Subcutaneous abdominal adipose tissue (tissue), 5 donors: ENCODE data around the gene CLMN.

Experiments used
- H3K27ac ChIP-seq: one replicate; pipeline ENCODE4 v1.7.0; 2013; ENCODE audit warnings: low read depth, mild to moderate bottlenecking, inconsistent platforms, low read length, moderate library complexity
- H3K27me3 ChIP-seq, 5 donors: one replicate each; pipeline ENCODE4 v1.7.0; 2013; ENCODE audit warnings: low read length in 5 of 5, inconsistent platforms in 1 of 5; ENCODE audit not compliant: control insufficient read depth in 5 of 5, insufficient read depth in 4 of 5
- H3K36me3 ChIP-seq, 5 donors: one replicate each; pipeline ENCODE4 v1.7.0; 2013; ENCODE audit warnings: low read length in 5 of 5; ENCODE audit not compliant: control insufficient read depth in 5 of 5, insufficient read depth in 5 of 5
- H3K4me1 ChIP-seq, 5 donors: one replicate each; pipeline ENCODE4 v1.7.0; 2013; ENCODE audit warnings: low read length in 5 of 5, mild to moderate bottlenecking in 3 of 5, moderate library complexity in 1 of 5; ENCODE audit not compliant: control insufficient read depth in 5 of 5, insufficient read depth in 5 of 5
- H3K4me3 ChIP-seq, 5 donors: one replicate each; pipeline ENCODE4 v1.7.0; 2013; ENCODE audit warnings: low read length in 5 of 5, low read depth in 1 of 5
- H3K9ac ChIP-seq, 5 donors: one replicate each; pipeline ENCODE4 v1.7.0; 2013; ENCODE audit warnings: low read length in 5 of 5, mild to moderate bottlenecking in 4 of 5, moderate library complexity in 3 of 5
- H3K9me3 ChIP-seq, 5 donors: one replicate each; pipeline ENCODE4 v1.7.0; 2013; ENCODE audit warnings: low read length in 5 of 5; ENCODE audit not compliant: control insufficient read depth in 5 of 5
- donor health status: healthy.
- donor health status: healthy.
- donor health status: healthy.
- donor health status: healthy.
- donor health status: healthy.

CLMN gene

GRCh38 chr14:95217391-95217900 is 102.3 kb downstream of the CLMN start:
- H3K9me3 ChIP-seq = no peaks in the 10 kb centered on the region
- H3K4me1 ChIP-seq = peaks cover 3 to 23% (median 19%) of the 10 kb centered on the region in 5 donors
- H3K36me3 ChIP-seq = peaks cover 0 to 21% (median 6%) of the 10 kb centered on the region in 5 donors
- H3K4me3 ChIP-seq = no peak overlapping the region
- H3K27me3 ChIP-seq = no peaks in the 10 kb centered on the region
- H3K9ac ChIP-seq = no peak overlapping the region
- no peak overlapping the region for H3K27ac ChIP-seq

GRCh38 chr14:95216008-95216407 is 103.7 kb downstream of the CLMN start:
- Histone ChIP-seq H3K36me3 (peaks cover 0 to 25% (median 6%) of the 10 kb centered on the region in 5 donors), H3K27me3 (no peaks in the 10 kb centered on the region), H3K4me3 (no peak overlapping the region), H3K9ac (no peak overlapping the region), H3K4me1 (peaks cover 0 to 10% (median 5%) of the 10 kb centered on the region in 5 donors), H3K27ac (no peak overlapping the region), H3K9me3 (no peaks in the 10 kb centered on the region)

- no peaks in the 10 kb centered on the region for H3K27me3 ChIP-seq
- H3K27ac ChIP-seq = no peak overlapping the region
- peaks cover 0 to 20% (median 8%) of the 10 kb centered on the region in 5 donors for H3K36me3 ChIP-seq
- H3K9ac ChIP-seq = no peak overlapping the region
- no peak overlapping the region for H3K4me3 ChIP-seq
- peaks cover 0 to 3% (median 0%) of the 10 kb centered on the region in 5 donors for H3K4me1 ChIP-seq
- no peaks in the 10 kb centered on the region for H3K9me3 ChIP-seq
These were observed 104.5 kb downstream of the CLMN start for GRCh38 chr14:95215094-95215725.

GRCh38 chr14:95213774-95214173 is 105.9 kb downstream of the CLMN start:
- H3K9ac ChIP-seq = no peak overlapping the region

GRCh38 chr14:95211721-95212504 is 107.8 kb downstream of the CLMN start:
- H3K9me3 ChIP-seq = no peaks in the 10 kb centered on the region
- no peak overlapping the region for H3K9ac ChIP-seq
- no peak overlapping the region for H3K27ac ChIP-seq

More at GRCh38 chr14:95213774-95214173, 105.9 kb downstream of the CLMN start:
- H3K9me3 ChIP-seq = no peaks in the 10 kb centered on the region
- H3K4me1 ChIP-seq = peaks cover 0 to 3% (median 0%) of the 10 kb centered on the region in 5 donors
- no peak overlapping the region for H3K4me3 ChIP-seq
- no peaks in the 10 kb centered on the region for H3K27me3 ChIP-seq
- no peak overlapping the region for H3K27ac ChIP-seq
- peaks cover 0 to 29% (median 16%) of the 10 kb centered on the region in 5 donors for H3K36me3 ChIP-seq

GRCh38 chr14:95210699-95211098 is 109.0 kb downstream of the CLMN start:
- Histone ChIP-seq H3K36me3 (peaks cover 0 to 24% (median 15%) of the 10 kb centered on the region in 5 donors), H3K4me1 (peaks cover 0 to 8% (median 3%) of the 10 kb centered on the region in 5 donors), H3K9ac (no peak overlapping the region), H3K27me3 (no peaks in the 10 kb centered on the region), H3K9me3 (no peaks in the 10 kb centered on the region), H3K27ac (no peak overlapping the region), H3K4me3 (no peak overlapping the region)

More at GRCh38 chr14:95211721-95212504, 107.8 kb downstream of the CLMN start:
- H3K4me1 ChIP-seq = peaks cover 0 to 2% (median 0%) of the 10 kb centered on the region in 5 donors
- H3K4me3 ChIP-seq = no peak overlapping the region
- no peaks in the 10 kb centered on the region for H3K27me3 ChIP-seq
- H3K36me3 ChIP-seq = peaks cover 0 to 24% (median 15%) of the 10 kb centered on the region in 5 donors

- Histone ChIP-seq H3K36me3 (peaks cover 3 to 25% (median 21%) of the 10 kb centered on the region in 5 donors), H3K27ac (no peak overlapping the region), H3K4me3 (no peak overlapping the region), H3K9ac (no peak overlapping the region), H3K9me3 (no peaks in the 10 kb centered on the region), H3K4me1 (peaks cover 0 to 8% (median 3%) of the 10 kb centered on the region in 5 donors), H3K27me3 (no peaks in the 10 kb centered on the region)
These were observed 111.1 kb downstream of the CLMN start for GRCh38 chr14:95208598-95208997.

GRCh38 chr14:95207475-95208233 is 112.1 kb downstream of the CLMN start:
- Histone ChIP-seq H3K36me3 (peaks cover 7 to 33% (median 26%) of the 10 kb centered on the region in 5 donors), H3K27me3 (no peaks in the 10 kb centered on the region), H3K9me3 (no peaks in the 10 kb centered on the region), H3K9ac (peak overlapping the region in 1 of 5 donors; percentile 47), H3K4me3 (no peak overlapping the region), H3K27ac (peak overlapping the region; percentile 40), H3K4me1 (peaks cover 0 to 8% (median 3%) of the 10 kb centered on the region in 5 donors)

GRCh38 chr14:95206534-95206933 is 113.2 kb downstream of the CLMN start:
- H3K27me3 ChIP-seq = no peaks in the 10 kb centered on the region
- H3K4me3 ChIP-seq = no peak overlapping the region
- H3K9ac ChIP-seq = peak overlapping the region in 2 of 5 donors; percentile 7 to 8
- H3K9me3 ChIP-seq = no peaks in the 10 kb centered on the region
- peak overlapping the region; percentile 40 for H3K27ac ChIP-seq
- H3K36me3 ChIP-seq = peaks cover 7 to 38% (median 31%) of the 10 kb centered on the region in 5 donors
- H3K4me1 ChIP-seq = peaks cover 0 to 8% (median 3%) of the 10 kb centered on the region in 5 donors
